Osteoblast (primary cell): ENCODE results near the gene ADGRA3. TPM values are rescaled to one million over a fixed set of nuclear protein-coding genes. Genes with fewer than 3 reads are reported as not detected.
A peak's percentile ranks its signal among the peaks of the same experiment; 100 is the strongest.

ENCODE experiments used
- DNase-seq: peaks from one replicate; pipeline ENCODE4 v3.0.0; 2011; ENCODE audit warnings: low spot score, mixed read lengths; ENCODE audit not compliant: insufficient read length; ENCODE audit errors: missing footprints
- H2AFZ ChIP-seq: 2 replicates; pipeline ENCODE4 v1.6.0; 2011; ENCODE audit warnings: mild to moderate bottlenecking, low read length
- H3K27ac ChIP-seq: 2 replicates; pipeline ENCODE4 v1.5.1; 2011; ENCODE audit warnings: mild to moderate bottlenecking, low read depth, low read length, moderate library complexity
- H3K27me3 ChIP-seq: 2 replicates; pipeline ENCODE4 v1.6.0; 2012; ENCODE audit warnings: mild to moderate bottlenecking, control low read depth, inconsistent platforms, low read length, moderate library complexity; ENCODE audit not compliant: insufficient read depth
- H3K36me3 ChIP-seq: 2 replicates; pipeline ENCODE4 v1.5.1; 2011; ENCODE audit warnings: mild to moderate bottlenecking, low read length, control low read depth, moderate library complexity; ENCODE audit not compliant: insufficient read depth
- H3K4me1 ChIP-seq: 2 replicates; pipeline ENCODE4 v1.5.1; 2011; ENCODE audit warnings: mild to moderate bottlenecking, low read length, control low read depth, moderate library complexity; ENCODE audit not compliant: insufficient read depth
- H3K4me2 ChIP-seq: 2 replicates; pipeline ENCODE4 v1.6.0; 2011; ENCODE audit warnings: mild to moderate bottlenecking, low read length; ENCODE audit not compliant: insufficient read depth
- H3K4me3 ChIP-seq: fragments of 200-600 bp; sonication (generic); 3 replicates; pipeline ENCODE4 v1.5.1; 2012; ENCODE audit warnings: mild to moderate bottlenecking, low read length, inconsistent platforms; ENCODE audit not compliant: insufficient read depth
- H3K79me2 ChIP-seq: 2 replicates; pipeline ENCODE4 v1.6.0; 2012; ENCODE audit warnings: mild to moderate bottlenecking, low read length, control low read depth, inconsistent platforms; ENCODE audit not compliant: insufficient read depth
- H3K9me3 ChIP-seq: 2 replicates; pipeline ENCODE4 v1.5.1; 2011; ENCODE audit warnings: low read depth, low read length, control low read depth
- H4K20me1 ChIP-seq: 2 replicates; pipeline ENCODE4 v1.6.0; 2012; ENCODE audit warnings: mild to moderate bottlenecking, low read length, control low read depth; ENCODE audit not compliant: insufficient read depth
- CTCF ChIP-seq: IDR thresholded peaks from 2 replicates; pipeline ENCODE4 v1.5.1; 2011; ENCODE audit warnings: mild to moderate bottlenecking, low read depth, low read length, moderate library complexity; ENCODE audit errors: extremely low read depth
- total RNA-seq: library from RNA; depleted of rRNA; stranded (reverse); fragments of >200 nt; gene quantifications from 2 replicates; pipeline ENCODE4 v1.2.3, GENCODE V29; 2012

The ADGRA3 gene
- total RNA-seq, 1 donor, result 25.3 TPM

- Histone ChIP-seq H3K9me3 (no peaks in the 10 kb centered on the region), H3K4me1 (peaks cover 7% of the 10 kb centered on the region), H3K36me3 (no peaks in the 10 kb centered on the region), H4K20me1 (no peaks in the 10 kb centered on the region), H3K4me2 (no peak overlapping the region), H3K27ac (no peak overlapping the region), H3K27me3 (no peaks in the 10 kb centered on the region), H3K79me2 (no peaks in the 10 kb centered on the region), H3K4me3 (no peak overlapping the region), H2AFZ (no peak overlapping the region)
- DNase-seq, result no peak
- no peak for TF ChIP-seq CTCF
These were observed 102.4 kb downstream of the ADGRA3 start for GRCh38 chr4:22413471-22413870.

- Histone ChIP-seq H4K20me1 (no peaks in the 10 kb centered on the region), H3K27ac (no peak overlapping the region), H3K4me3 (no peak overlapping the region), H3K36me3 (no peaks in the 10 kb centered on the region), H3K9me3 (no peaks in the 10 kb centered on the region), H3K79me2 (no peaks in the 10 kb centered on the region), H3K4me2 (no peak overlapping the region), H3K4me1 (peaks cover 7% of the 10 kb centered on the region), H2AFZ (no peak overlapping the region), H3K27me3 (no peaks in the 10 kb centered on the region)
- no peak for DNase-seq
- no peak for TF ChIP-seq CTCF
These were observed 103.9 kb downstream of the ADGRA3 start for GRCh38 chr4:22412013-22412412.

GRCh38 chr4:22410645-22411247, 105.1 kb downstream of the ADGRA3 start:
- no peaks in the 10 kb centered on the region for H3K79me2 ChIP-seq
- no peak overlapping the region for H3K4me2 ChIP-seq
- H3K27ac ChIP-seq, result no peak overlapping the region
- no peaks in the 10 kb centered on the region for H3K27me3 ChIP-seq
- no peak overlapping the region for H3K4me3 ChIP-seq
- H4K20me1 ChIP-seq, result no peaks in the 10 kb centered on the region
- H3K36me3 ChIP-seq, result no peaks in the 10 kb centered on the region
- H3K9me3 ChIP-seq, result no peaks in the 10 kb centered on the region
- H2AFZ ChIP-seq, result no peak overlapping the region
- DNase-seq, result no peak
- H3K4me1 ChIP-seq, result no peaks in the 10 kb centered on the region
- TF ChIP-seq CTCF, result peak; percentile 55

GRCh38 chr4:22408474-22408873, 107.4 kb downstream of the ADGRA3 start:
- no peak overlapping the region for H3K4me3 ChIP-seq

More at GRCh38 chr4:22408474-22408873, 107.4 kb downstream of the ADGRA3 start:
- no peaks in the 10 kb centered on the region for H3K9me3 ChIP-seq
- H3K4me1 ChIP-seq, result no peaks in the 10 kb centered on the region
- no peak for DNase-seq
- H3K27me3 ChIP-seq, result no peaks in the 10 kb centered on the region
- H2AFZ ChIP-seq, result no peak overlapping the region
- no peaks in the 10 kb centered on the region for H3K36me3 ChIP-seq
- no peaks in the 10 kb centered on the region for H4K20me1 ChIP-seq
- TF ChIP-seq CTCF, result no peak
- no peak overlapping the region for H3K4me2 ChIP-seq
- no peak overlapping the region for H3K27ac ChIP-seq
- no peaks in the 10 kb centered on the region for H3K79me2 ChIP-seq
